ENCODE results near the gene DDIAS. TPM values are rescaled to one million over a fixed set of nuclear protein-coding genes. Genes with fewer than 3 reads are reported as not detected.

Gene DDIAS
- total and polyA plus RNA-seq, 9 of the 15 experiments (the other 6 are each of a cell fraction or from before 2014, with no cell fraction given), result 9.4 to 27.2 (median 23.3) TPM

- no peak for TF ChIP-seq ZBED1 (IDR thresholded peaks at IDR 0.05)
- no peak for TF ChIP-seq HNRNPH1 (optimal IDR thresholded peaks at IDR 0.05; ENCODE audit: low read depth, low read length)
- peak; percentile 83 for TF ChIP-seq NBN (IDR thresholded peaks at IDR 0.05; ENCODE audit: low read depth)
- no peak for TF ChIP-seq ARID3A (IDR thresholded peaks at IDR 0.05; ENCODE audit: borderline replicate concordance, low read depth, low read length)
- TF ChIP-seq, protein P1, sequence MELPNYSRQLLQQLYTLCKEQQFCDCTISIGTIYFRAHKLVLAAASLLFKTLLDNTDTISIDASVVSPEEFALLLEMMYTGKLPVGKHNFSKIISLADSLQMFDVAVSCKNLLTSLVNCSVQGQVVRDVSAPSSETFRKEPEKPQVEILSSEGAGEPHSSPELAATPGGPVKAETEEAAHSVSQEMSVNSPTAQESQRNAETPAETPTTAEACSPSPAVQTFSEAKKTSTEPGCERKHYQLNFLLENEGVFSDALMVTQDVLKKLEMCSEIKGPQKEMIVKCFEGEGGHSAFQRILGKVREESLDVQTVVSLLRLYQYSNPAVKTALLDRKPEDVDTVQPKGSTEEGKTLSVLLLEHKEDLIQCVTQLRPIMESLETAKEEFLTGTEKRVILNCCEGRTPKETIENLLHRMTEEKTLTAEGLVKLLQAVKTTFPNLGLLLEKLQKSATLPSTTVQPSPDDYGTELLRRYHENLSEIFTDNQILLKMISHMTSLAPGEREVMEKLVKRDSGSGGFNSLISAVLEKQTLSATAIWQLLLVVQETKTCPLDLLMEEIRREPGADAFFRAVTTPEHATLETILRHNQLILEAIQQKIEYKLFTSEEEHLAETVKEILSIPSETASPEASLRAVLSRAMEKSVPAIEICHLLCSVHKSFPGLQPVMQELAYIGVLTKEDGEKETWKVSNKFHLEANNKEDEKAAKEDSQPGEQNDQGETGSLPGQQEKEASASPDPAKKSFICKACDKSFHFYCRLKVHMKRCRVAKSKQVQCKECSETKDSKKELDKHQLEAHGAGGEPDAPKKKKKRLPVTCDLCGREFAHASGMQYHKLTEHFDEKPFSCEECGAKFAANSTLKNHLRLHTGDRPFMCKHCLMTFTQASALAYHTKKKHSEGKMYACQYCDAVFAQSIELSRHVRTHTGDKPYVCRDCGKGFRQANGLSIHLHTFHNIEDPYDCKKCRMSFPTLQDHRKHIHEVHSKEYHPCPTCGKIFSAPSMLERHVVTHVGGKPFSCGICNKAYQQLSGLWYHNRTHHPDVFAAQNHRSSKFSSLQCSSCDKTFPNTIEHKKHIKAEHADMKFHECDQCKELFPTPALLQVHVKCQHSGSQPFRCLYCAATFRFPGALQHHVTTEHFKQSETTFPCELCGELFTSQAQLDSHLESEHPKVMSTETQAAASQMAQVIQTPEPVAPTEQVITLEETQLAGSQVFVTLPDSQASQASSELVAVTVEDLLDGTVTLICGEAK (IDR thresholded peaks at IDR 0.05), result no peak
- TF ChIP-seq, protein P1 (CRISPR knock-in tag; IDR thresholded peaks at IDR 0.05), result no peak
- TF ChIP-seq SP1 (CRISPR knock-in tag; IDR thresholded peaks at IDR 0.05), result peak; percentile 46; the same call in 1 of the 2 replicates
- TF ChIP-seq BMI1 (IDR thresholded peaks at IDR 0.05; ENCODE audit: low read length), result no peak
- TF ChIP-seq U2AF2 (optimal IDR thresholded peaks at IDR 0.05; ENCODE audit: low read depth, low read length), result no peak
- TF ChIP-seq POLR2G (IDR thresholded peaks at IDR 0.05; ENCODE audit: low read depth, low read length), result peak; percentile 96
- no peak for TF ChIP-seq MAFK (IDR thresholded peaks at IDR 0.05; ENCODE audit: low read length)
- no peak for TF ChIP-seq ILK (tag; IDR thresholded peaks at IDR 0.05; ENCODE audit: borderline replicate concordance, low read depth)
- no peak for TF ChIP-seq ESRRB (CRISPR knock-in tag; IDR thresholded peaks at IDR 0.05; ENCODE audit: borderline replicate concordance)
These were observed 1.0 kb upstream of the DDIAS start, which contains the start of gene PRCP (continued) for GRCh38 chr11:82900277-82901164.
